IPS-NIHi11 (cell line): ENCODE data around the gene EPB41L4B.
"Not testable (repeated sequence)": the region's sequence is repeated elsewhere in the genome, so short reads cannot be mapped to it uniquely, and the experiment has no call there.

Experiments used
- DNase-seq: peaks from one replicate; pipeline ENCODE4 v3.0.0; 2012; ENCODE audit warnings: mixed read lengths, low spot score

Gene EPB41L4B

GRCh38 chr9:109297899-109298298 lies 23.0 kb downstream of the EPB41L4B start:
- DNase-seq = no peak

GRCh38 chr9:109295221-109296130 lies 25.4 kb downstream of the EPB41L4B start:
- no peak for DNase-seq

- DNase-seq = no peak
These were observed 30.5 kb downstream of the EPB41L4B start for GRCh38 chr9:109290385-109290784.

DNA sequence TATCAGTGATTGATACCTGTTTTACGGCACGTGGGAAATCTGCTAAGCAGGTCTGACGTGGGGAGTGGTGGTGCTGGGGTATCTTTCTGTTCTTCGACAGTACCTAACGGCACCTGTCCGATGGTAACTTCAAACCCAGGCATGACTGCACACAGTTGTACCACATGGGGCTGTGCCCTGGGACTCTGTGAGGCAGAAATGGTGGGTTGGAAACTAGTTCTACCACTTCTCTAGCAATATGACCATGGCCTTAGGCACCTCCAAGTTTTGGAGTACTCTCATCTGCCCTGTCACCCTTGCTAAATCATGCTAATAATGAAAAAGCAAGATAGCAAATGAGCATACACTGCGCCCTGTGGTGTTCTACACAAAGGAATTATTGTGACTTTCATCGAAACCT lies 30.9 kb downstream of the EPB41L4B start:
- DNase-seq = no peak

GRCh38 chr9:109289186-109289585 lies 31.7 kb downstream of the EPB41L4B start:
- DNase-seq = peak; percentile 29

- DNase-seq = no peak
These were observed 33.9 kb downstream of the EPB41L4B start for GRCh38 chr9:109286981-109287380.

DNA sequence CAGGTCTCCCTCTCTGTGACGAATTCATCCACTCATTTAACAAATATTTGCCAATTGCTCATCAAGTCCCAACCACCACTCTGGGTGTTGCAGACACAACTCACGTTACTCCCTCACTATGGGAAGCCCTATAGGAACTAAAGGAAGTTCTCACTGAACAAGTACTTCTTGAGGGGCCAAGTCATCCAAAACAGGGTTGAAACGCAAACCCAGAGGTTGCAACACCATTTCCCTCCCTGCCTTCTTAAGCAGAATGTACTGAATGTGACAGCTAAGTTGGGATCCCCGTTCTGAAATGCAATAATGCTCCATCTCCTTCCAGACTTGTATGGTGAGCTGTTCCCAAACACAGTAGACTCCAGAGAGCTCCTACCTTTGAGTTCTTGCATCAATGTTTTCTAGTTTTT lies 34.3 kb downstream of the EPB41L4B start:
- DNase-seq = no peak

DNA sequence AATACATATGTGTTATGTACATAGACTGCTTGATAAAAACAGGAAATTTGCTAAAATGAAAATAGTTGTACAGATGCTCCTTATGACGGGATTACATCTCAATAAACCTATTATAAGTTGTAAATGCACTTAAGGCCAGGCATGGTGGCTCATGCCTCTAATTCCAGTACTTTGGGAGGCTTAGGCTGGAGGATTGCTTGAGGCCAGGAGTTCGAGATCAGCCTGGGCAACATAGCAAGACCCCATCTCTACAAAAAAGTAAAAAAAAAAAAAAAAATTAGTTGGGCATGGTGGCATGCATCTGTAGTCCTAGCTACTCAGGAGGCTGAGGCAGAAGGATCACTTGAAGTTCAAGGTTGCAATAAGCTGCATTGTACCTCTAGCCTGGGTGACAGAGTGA lies 37.2 kb downstream of the EPB41L4B start:
- not testable (repeated sequence) for DNase-seq

DNA sequence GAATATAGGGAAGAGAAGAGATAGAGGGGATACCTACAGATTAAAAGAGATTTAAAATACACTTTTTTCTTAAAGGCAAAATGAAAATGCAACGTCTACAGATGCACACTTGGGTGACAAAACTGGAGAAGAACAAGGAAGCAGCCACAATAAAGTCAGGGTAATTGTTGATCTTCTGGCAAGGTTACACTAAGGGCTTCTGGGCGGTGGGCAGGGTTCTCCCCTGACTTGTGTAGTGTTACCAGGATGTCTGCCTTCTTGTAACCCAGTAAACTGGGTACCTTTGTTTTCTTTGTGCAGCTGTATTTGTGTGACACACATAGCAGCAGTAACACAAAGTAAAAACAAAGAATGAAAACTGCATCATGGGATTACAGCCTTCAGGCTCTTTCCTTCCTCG lies 37.8 kb downstream of the EPB41L4B start:
- no peak for DNase-seq

DNA sequence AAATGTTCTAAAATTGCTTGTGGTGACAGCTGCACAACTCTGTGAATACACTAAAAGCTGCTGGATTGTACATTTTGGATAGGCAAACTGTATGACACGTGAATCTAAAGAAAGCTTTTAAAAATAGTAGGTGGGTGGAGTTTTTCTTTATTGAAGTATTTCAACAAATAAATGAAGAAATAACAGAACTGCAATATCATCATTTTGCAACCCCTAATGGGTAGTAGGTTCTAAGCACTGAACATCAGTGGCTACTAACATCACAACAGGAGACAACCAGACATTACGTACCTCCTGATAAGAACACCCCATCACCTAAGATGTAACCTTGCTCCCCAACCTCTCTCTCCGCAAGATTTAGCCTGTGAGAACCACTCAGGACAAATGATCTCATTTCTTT lies 38.6 kb downstream of the EPB41L4B start:
- DNase-seq = no peak

- DNase-seq = no peak
These were observed 39.3 kb downstream of the EPB41L4B start for GRCh38 chr9:109281518-109281917.

DNA sequence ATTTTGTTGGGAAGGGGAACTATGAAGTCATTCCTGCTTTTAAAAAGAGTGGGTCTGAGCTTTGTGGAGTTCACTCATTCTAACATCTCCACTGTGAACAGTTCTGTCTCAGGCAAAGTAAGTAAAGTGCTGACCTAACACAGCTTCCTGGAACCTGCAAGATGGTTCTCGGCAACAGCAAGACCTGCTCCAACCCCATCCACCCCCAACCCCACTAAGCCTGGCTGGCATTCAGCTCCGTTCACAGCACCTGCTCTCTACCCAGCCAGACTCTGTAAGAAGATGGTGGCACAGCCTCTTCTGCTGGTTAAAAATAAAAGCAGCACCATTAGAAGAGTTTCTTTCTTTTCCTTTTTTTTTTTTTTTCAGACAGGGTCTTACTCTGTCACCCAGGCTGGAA lies 42.0 kb downstream of the EPB41L4B start:
- no peak for DNase-seq

- DNase-seq = no peak
These were observed 42.6 kb downstream of the EPB41L4B start for GRCh38 chr9:109278216-109278615.

GRCh38 chr9:109277451-109277850 lies 43.4 kb downstream of the EPB41L4B start:
- no peak for DNase-seq

DNA sequence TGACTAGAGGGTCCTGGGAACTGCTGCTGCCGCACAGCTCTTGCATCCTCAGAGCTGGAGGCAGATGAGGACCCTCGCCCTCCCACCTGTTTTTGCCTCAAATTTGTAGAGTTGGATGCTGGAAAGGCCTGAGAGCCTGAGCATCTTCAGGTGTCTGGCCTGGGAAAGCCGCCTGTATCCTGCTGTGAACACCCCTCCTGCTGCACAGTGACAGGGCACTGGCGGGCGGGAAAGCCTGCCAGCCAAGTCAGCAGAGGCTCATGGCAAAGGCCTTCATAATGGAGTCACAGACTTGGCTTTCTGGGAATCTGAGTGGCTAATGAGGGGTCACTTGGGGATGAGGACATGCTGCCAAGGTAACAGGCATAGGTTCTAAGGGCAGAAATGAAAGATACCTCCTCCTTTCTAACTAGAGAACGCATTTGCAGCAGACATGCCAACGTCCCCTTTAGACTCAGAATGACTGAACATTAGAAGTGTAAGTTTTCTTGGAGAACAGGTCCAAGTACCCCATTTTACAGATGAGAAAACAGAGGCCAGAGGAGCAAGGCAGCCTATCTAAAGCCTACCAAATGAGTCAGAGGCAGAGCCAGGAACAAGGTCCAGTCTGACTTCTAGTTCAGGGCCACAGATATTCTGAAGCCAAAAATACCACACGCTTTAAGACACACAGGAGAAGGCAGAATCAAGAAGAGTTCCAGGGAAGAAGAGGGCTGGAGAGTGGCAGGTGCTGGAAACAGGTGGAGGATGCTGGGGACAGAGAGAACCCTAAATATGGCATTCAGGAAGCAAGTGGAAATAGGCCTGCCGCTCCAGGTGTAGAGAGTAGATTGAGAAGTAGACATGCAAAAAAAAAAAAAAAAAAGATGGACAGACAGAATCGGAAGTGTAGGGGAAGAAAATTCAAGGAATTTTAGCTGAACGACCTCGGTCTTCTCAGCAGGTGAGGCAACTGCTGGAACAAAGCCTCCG lies 44.1 kb downstream of the EPB41L4B start:
- no peak for DNase-seq

DNA sequence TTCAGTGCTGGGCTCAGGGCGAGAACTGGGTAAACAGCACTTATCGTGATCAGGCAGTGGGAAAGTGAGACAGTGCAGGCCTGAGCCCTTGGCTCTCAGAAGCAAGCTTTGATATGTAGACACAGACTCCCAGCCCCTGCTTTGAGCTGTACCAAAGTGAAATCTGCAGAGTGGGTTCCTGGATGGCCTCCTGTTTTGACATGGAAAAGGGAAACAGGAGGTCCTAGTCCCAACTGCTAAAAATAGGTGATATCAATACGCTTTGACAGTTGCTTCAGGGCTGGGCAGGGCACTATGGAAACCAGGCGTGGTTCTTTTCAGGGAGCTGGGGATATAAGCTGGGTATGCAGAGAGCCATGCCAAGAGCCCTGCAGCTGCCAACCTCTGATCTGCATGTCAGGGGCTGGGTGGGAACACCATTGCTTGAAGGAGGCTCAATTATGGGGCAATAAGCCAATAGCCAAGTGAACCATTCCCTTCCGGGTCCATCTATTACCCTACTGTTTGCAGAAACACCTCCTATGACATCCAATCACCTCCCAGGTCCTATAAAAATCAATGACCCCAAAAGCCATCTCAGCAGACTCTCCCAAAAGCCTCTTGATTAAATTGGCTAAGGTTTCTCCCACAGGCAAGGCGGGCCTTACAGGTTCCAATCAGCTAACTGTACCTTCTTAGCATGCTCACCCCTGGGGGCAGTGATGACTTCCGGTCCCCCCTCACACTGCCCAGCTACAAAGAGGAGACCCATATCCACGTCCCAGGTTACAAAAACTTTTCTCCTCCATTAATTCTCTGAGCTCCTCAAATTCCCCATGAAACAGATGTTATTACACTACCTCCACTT lies 45.8 kb downstream of the EPB41L4B start:
- DNase-seq = no peak

DNA sequence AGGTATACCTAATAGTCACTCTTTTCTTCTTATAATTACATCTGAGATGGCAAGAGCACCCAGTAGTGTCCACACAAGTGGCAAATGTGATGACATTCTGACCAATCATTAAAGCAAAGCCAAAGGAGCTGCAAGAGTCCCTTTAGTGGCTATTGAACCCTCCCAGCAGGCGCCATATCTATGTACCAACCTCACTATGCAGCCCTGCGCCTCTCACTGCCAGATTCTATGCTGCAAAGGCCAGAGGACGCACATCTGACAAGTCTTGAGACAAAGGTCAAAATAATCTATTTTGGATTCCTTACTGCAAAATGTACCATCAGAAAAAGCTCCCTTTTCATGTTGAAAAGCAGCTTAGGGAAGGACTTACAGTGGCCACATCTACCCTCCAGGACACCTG lies 47.0 kb downstream of the EPB41L4B start:
- no peak for DNase-seq

DNA sequence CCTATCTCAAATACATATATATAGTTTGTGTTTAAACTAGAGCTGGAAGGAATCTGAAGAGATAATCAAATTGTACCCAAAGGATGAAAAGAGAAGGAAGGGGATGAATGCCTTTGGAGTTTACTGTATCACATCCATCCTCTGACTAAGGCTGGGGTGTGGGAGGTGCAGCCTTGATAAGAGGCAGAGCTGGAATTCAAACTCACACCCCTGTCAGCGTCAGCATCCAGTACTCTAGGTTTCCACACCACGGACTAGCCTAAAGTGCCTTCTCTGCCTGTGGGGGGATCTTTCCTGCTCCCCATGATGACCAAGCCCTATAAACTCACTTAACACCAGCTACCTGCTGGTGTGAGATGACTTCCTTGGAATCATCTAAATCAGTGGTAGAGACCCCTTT lies 48.1 kb downstream of the EPB41L4B start:
- DNase-seq = no peak

- no peak for DNase-seq
These were observed 48.8 kb downstream of the EPB41L4B start for GRCh38 chr9:109272045-109272444.

DNA sequence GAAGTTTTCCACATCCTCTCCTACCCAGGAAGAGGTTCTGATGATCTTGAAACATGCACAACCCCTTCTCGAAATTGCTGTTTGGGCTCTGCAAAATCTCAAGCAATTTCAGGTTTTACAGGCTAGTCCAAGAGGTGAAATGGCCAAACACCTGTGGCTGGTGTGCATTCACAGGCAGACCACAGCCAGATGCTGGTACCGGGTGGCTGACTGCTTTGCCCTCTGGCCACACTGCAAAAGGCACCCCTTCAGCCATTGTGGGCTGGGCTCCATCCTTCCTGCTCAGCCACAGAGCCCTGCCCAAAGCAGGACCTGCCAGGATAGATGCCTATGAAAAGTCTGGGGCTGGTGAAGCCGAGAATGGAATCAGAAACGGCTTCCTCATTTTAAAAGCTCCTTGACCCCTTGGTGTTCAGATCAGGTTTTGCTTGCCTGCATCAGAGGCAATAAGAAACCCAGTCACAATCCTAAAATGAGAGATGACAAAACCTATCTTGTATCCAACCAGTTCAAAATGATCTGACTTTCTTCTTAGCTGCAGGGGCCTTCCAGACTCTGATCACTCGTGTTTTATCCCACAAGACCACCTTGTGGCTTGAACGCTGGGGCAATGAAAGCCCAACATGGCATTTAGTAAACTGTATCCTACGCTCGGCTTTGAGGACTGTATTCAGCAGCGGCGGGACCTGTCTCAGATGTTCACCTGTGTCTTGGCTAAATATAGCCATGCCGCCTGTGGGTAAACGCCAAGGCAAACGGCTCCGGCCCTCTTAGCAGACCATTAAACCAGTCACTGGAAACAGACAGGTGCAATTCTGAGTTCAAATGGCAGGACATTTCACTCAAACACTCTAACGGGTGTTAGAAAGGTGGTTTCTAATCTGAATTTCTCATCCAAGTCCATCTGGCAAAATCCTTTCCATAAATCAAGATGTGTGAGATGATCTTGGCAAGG lies 49.6 kb downstream of the EPB41L4B start:
- DNase-seq = no peak

GRCh38 chr9:109270441-109270840 lies 50.4 kb downstream of the EPB41L4B start:
- DNase-seq = no peak
